ENCODE data around the gene FIGN.

The FIGN gene

DNA sequence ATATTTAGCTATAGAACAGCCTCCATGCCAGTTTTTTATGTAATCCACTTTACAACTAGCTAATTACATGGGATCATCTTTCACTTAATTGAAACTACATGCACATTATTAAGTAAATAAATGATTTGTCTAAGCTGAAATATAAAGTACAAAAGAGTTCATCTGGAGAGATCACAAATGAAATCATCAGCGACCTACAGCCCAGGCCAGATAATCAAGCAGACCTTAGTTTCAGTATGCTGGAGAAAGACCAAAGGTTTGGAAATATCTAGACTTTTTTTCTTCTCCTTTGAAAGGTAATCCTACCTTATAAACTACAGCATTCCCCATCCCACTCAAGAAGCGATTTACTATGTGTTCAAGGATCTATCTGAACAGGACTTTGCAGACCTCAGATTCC lies 26.5 kb downstream of the FIGN start:
- ChIA-PET POLR2A (no interaction called here), CTCF (no interaction called here)
- peaks cover 0 to 3% (median 0%) of the 10 kb centered on the region in 5 experiments for H3K27me3 ChIP-seq (replicated peaks in 2 of 5; ENCODE audit: control insufficient read depth in 4 of 5, insufficient read depth in 5 of 5, low read length in 4 of 5)
- H3K36me3 ChIP-seq (ENCODE audit: control insufficient read depth in 4 of 4, insufficient read depth in 4 of 4, low read length in 3 of 4) = no peaks in the 10 kb centered on the region
- no peak overlapping the region for H3K27ac ChIP-seq (ENCODE audit: insufficient read depth in 1 of 2, low read depth in 1 of 2, low read length in 2 of 2, poor library complexity in 1 of 2, severe bottlenecking in 2 of 2)
- 100% methylated on average over 1 of the region's 2 CpGs for WGBS (ENCODE audit: insufficient coverage)
- no peak overlapping the region for H3K4me3 ChIP-seq (ENCODE audit: control insufficient read depth in 1 of 7, extremely low read depth in 1 of 7, insufficient read depth in 4 of 7, low read depth in 2 of 7, low read length in 6 of 7)
- H3K4me1 ChIP-seq (ENCODE audit: control extremely low read depth in 1 of 4, control insufficient read depth in 4 of 4, insufficient read depth in 4 of 4, low read length in 3 of 4) = no peaks in the 10 kb centered on the region
- DNase-seq = no peak
- no peaks in the 10 kb centered on the region for H3K9me3 ChIP-seq (ENCODE audit: control extremely low read depth in 1 of 5, control insufficient read depth in 4 of 5, insufficient read depth in 2 of 5, low read depth in 1 of 5, low read length in 4 of 5)

DNA sequence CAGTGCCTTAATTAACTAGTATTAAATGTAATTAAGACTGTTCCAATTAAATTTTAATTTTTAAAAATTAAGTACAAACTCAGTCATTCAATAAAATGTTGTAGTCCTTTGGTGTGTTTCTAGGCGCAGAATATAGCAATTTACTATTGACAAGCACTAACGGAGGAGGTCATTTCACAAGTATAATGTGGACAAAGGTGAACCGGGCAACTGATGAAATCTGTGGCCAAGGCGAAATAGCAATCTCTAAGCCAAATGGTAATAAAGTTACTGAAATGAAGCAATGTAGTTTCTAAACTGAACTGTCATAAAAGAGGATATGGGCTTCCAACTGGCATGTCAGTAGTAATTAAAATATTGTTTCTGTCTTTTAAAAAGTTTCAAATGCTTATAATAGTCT lies 27.5 kb downstream of the FIGN start:
- WGBS (ENCODE audit: insufficient coverage) = 100% methylated on average over 3 of the region's 4 CpGs

GRCh38 chr2:163703386-163703785 lies 32.4 kb downstream of the FIGN start:
- Histone ChIP-seq H3K27me3 (replicated peaks in 2 of 5; ENCODE audit: control insufficient read depth in 4 of 5, insufficient read depth in 5 of 5, low read length in 4 of 5) (no peaks in the 10 kb centered on the region), H3K4me1 (ENCODE audit: control extremely low read depth in 1 of 4, control insufficient read depth in 4 of 4, insufficient read depth in 4 of 4, low read length in 3 of 4) (no peaks in the 10 kb centered on the region), H3K9me3 (ENCODE audit: control extremely low read depth in 1 of 5, control insufficient read depth in 4 of 5, insufficient read depth in 2 of 5, low read depth in 1 of 5, low read length in 4 of 5) (no peaks in the 10 kb centered on the region), H3K4me3 (ENCODE audit: control insufficient read depth in 1 of 7, extremely low read depth in 1 of 7, insufficient read depth in 4 of 7, low read depth in 2 of 7, low read length in 6 of 7) (no peak overlapping the region), H3K27ac (ENCODE audit: insufficient read depth in 1 of 2, low read depth in 1 of 2, low read length in 2 of 2, poor library complexity in 1 of 2, severe bottlenecking in 2 of 2) (no peak overlapping the region), H3K36me3 (ENCODE audit: control insufficient read depth in 4 of 4, insufficient read depth in 4 of 4, low read length in 3 of 4) (no peaks in the 10 kb centered on the region)
- no peak for DNase-seq
- POLR2A ChIA-PET = no interaction called here
- WGBS (ENCODE audit: insufficient coverage) = no CpG with 5 or more reads among the region's 1 CpG
- CTCF ChIA-PET = no interaction called here

More for the DNA sequence above, 27.5 kb downstream of the FIGN start:
- H3K27ac ChIP-seq (ENCODE audit: insufficient read depth in 1 of 2, low read depth in 1 of 2, low read length in 2 of 2, poor library complexity in 1 of 2, severe bottlenecking in 2 of 2) = no peak overlapping the region
- ChIA-PET CTCF (no interaction called here), POLR2A (no interaction called here)
- H3K9me3 ChIP-seq (ENCODE audit: control extremely low read depth in 1 of 5, control insufficient read depth in 4 of 5, insufficient read depth in 2 of 5, low read depth in 1 of 5, low read length in 4 of 5) = no peaks in the 10 kb centered on the region
- no peaks in the 10 kb centered on the region for H3K4me1 ChIP-seq (ENCODE audit: control extremely low read depth in 1 of 4, control insufficient read depth in 4 of 4, insufficient read depth in 4 of 4, low read length in 3 of 4)
- no peak overlapping the region for H3K4me3 ChIP-seq (ENCODE audit: control insufficient read depth in 1 of 7, extremely low read depth in 1 of 7, insufficient read depth in 4 of 7, low read depth in 2 of 7, low read length in 6 of 7)
- DNase-seq = no peak
- no peaks in the 10 kb centered on the region for H3K36me3 ChIP-seq (ENCODE audit: control insufficient read depth in 4 of 4, insufficient read depth in 4 of 4, low read length in 3 of 4)
- no peaks in the 10 kb centered on the region for H3K27me3 ChIP-seq (replicated peaks in 2 of 5; ENCODE audit: control insufficient read depth in 4 of 5, insufficient read depth in 5 of 5, low read length in 4 of 5)

GRCh38 chr2:163701399-163702195 lies 34.2 kb downstream of the FIGN start:
- no peak for DNase-seq
- Histone ChIP-seq H3K27me3 (replicated peaks in 2 of 5; ENCODE audit: control insufficient read depth in 4 of 5, insufficient read depth in 5 of 5, low read length in 4 of 5) (no peaks in the 10 kb centered on the region), H3K27ac (ENCODE audit: insufficient read depth in 1 of 2, low read depth in 1 of 2, low read length in 2 of 2, poor library complexity in 1 of 2, severe bottlenecking in 2 of 2) (no peak overlapping the region), H3K4me1 (ENCODE audit: control extremely low read depth in 1 of 4, control insufficient read depth in 4 of 4, insufficient read depth in 4 of 4, low read length in 3 of 4) (no peaks in the 10 kb centered on the region), H3K9me3 (ENCODE audit: control extremely low read depth in 1 of 5, control insufficient read depth in 4 of 5, insufficient read depth in 2 of 5, low read depth in 1 of 5, low read length in 4 of 5) (no peaks in the 10 kb centered on the region), H3K4me3 (ENCODE audit: control insufficient read depth in 1 of 7, extremely low read depth in 1 of 7, insufficient read depth in 4 of 7, low read depth in 2 of 7, low read length in 6 of 7) (no peak overlapping the region), H3K36me3 (ENCODE audit: control insufficient read depth in 4 of 4, insufficient read depth in 4 of 4, low read length in 3 of 4) (no peaks in the 10 kb centered on the region)
- 90% methylated on average over 7 of the region's 7 CpGs for WGBS (ENCODE audit: insufficient coverage)
- POLR2A ChIA-PET = no interaction called here
- CTCF ChIA-PET = no interaction called here

- CTCF ChIA-PET = no interaction called here
- Histone ChIP-seq H3K4me3 (ENCODE audit: control insufficient read depth in 1 of 7, extremely low read depth in 1 of 7, insufficient read depth in 4 of 7, low read depth in 2 of 7, low read length in 6 of 7) (no peak overlapping the region), H3K36me3 (ENCODE audit: control insufficient read depth in 4 of 4, insufficient read depth in 4 of 4, low read length in 3 of 4) (no peaks in the 10 kb centered on the region), H3K27ac (ENCODE audit: insufficient read depth in 1 of 2, low read depth in 1 of 2, low read length in 2 of 2, poor library complexity in 1 of 2, severe bottlenecking in 2 of 2) (no peak overlapping the region), H3K4me1 (ENCODE audit: control extremely low read depth in 1 of 4, control insufficient read depth in 4 of 4, insufficient read depth in 4 of 4, low read length in 3 of 4) (no peaks in the 10 kb centered on the region), H3K9me3 (ENCODE audit: control extremely low read depth in 1 of 5, control insufficient read depth in 4 of 5, insufficient read depth in 2 of 5, low read depth in 1 of 5, low read length in 4 of 5) (no peaks in the 10 kb centered on the region), H3K27me3 (replicated peaks in 2 of 5; ENCODE audit: control insufficient read depth in 4 of 5, insufficient read depth in 5 of 5, low read length in 4 of 5) (no peaks in the 10 kb centered on the region)
- POLR2A ChIA-PET = no interaction called here
- WGBS (ENCODE audit: insufficient coverage) = 100% methylated on average over 1 of the region's 1 CpG
- no peak for DNase-seq
Measured at GRCh38 chr2:163698857-163699256, 37.0 kb downstream of the FIGN start.

DNA sequence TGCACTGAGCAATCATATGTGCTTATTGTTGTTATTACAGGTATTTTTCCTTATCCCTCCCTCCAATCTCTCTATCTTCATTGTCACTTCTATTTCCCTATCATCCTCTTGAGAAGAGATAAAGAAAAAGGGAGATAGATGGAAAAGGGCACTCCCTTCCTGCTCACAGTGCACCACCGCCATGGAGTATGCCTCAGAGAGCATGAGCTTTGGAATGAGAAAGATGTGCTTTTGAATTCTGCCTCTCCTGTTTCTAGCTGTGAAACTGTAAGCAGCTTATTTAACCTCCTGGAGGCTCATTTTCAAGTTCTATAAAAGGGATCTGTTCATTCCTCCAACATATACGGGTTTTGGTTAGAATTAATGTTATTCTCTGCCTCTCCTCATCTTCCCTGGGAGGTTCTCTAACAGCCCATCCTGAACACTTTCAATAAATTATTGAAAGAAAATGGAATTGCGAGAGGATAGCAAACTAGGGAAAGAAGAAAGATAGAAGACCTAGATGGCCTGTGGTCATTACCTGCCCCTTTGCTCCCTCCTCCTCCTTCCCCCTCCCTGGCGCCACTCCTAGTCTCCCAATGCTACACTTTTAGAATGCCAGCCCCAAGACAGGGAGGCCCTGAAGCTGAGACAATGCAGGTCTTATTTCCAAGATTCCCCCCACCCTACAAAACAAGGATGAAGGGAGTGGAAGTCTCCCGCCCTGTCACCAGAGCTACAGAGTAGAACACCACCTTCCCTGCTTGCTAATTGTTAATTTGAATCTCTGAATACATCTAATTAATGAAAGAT lies 37.8 kb downstream of the FIGN start:
- H3K27me3 ChIP-seq (replicated peaks in 2 of 5; ENCODE audit: control insufficient read depth in 4 of 5, insufficient read depth in 5 of 5, low read length in 4 of 5) = no peaks in the 10 kb centered on the region
- WGBS (ENCODE audit: insufficient coverage) = 100% methylated on average over 2 of the region's 5 CpGs
- H3K27ac ChIP-seq (ENCODE audit: insufficient read depth in 1 of 2, low read depth in 1 of 2, low read length in 2 of 2, poor library complexity in 1 of 2, severe bottlenecking in 2 of 2) = no peak overlapping the region
- H3K9me3 ChIP-seq (ENCODE audit: control extremely low read depth in 1 of 5, control insufficient read depth in 4 of 5, insufficient read depth in 2 of 5, low read depth in 1 of 5, low read length in 4 of 5) = no peaks in the 10 kb centered on the region
- no peaks in the 10 kb centered on the region for H3K4me1 ChIP-seq (ENCODE audit: control extremely low read depth in 1 of 4, control insufficient read depth in 4 of 4, insufficient read depth in 4 of 4, low read length in 3 of 4)
- H3K4me3 ChIP-seq (ENCODE audit: control insufficient read depth in 1 of 7, extremely low read depth in 1 of 7, insufficient read depth in 4 of 7, low read depth in 2 of 7, low read length in 6 of 7) = no peak overlapping the region
- CTCF ChIA-PET = no interaction called here
- POLR2A ChIA-PET = no interaction called here
- H3K36me3 ChIP-seq (ENCODE audit: control insufficient read depth in 4 of 4, insufficient read depth in 4 of 4, low read length in 3 of 4) = no peaks in the 10 kb centered on the region
- no peak for DNase-seq

DNA sequence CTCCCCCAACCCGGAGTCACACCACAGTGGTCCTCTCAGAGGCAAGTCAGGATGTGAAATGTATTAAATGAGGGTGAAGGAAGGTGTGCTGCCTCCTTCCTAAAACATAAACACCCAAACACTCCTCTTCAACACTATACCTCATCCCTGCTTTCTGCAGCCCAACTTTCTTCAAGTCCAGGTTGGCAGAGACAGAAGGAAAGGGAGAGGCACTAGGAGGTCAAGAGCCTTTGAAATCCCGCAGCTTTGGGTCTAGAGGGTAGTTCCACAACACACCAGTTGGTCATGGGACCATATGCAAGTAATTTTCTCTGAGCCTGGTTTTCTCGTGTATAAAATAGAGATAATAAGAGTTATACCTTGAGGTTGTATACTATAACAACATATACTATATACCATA lies 38.4 kb downstream of the FIGN start:
- H3K36me3 ChIP-seq (ENCODE audit: control insufficient read depth in 4 of 4, insufficient read depth in 4 of 4, low read length in 3 of 4) = no peaks in the 10 kb centered on the region
- ChIA-PET CTCF (no interaction called here), POLR2A (no interaction called here)
- DNase-seq = no peak
- no peaks in the 10 kb centered on the region for H3K27me3 ChIP-seq (replicated peaks in 2 of 5; ENCODE audit: control insufficient read depth in 4 of 5, insufficient read depth in 5 of 5, low read length in 4 of 5)
- WGBS (ENCODE audit: insufficient coverage) = 100% methylated on average over 1 of the region's 3 CpGs
- H3K9me3 ChIP-seq (ENCODE audit: control extremely low read depth in 1 of 5, control insufficient read depth in 4 of 5, insufficient read depth in 2 of 5, low read depth in 1 of 5, low read length in 4 of 5) = no peaks in the 10 kb centered on the region
- no peak overlapping the region for H3K27ac ChIP-seq (ENCODE audit: insufficient read depth in 1 of 2, low read depth in 1 of 2, low read length in 2 of 2, poor library complexity in 1 of 2, severe bottlenecking in 2 of 2)
- no peaks in the 10 kb centered on the region for H3K4me1 ChIP-seq (ENCODE audit: control extremely low read depth in 1 of 4, control insufficient read depth in 4 of 4, insufficient read depth in 4 of 4, low read length in 3 of 4)
- no peak overlapping the region for H3K4me3 ChIP-seq (ENCODE audit: control insufficient read depth in 1 of 7, extremely low read depth in 1 of 7, insufficient read depth in 4 of 7, low read depth in 2 of 7, low read length in 6 of 7)
